ENCODE results near the gene SPRY4.
"Not testable (repeated sequence)": the region's sequence is repeated elsewhere in the genome, so short reads cannot be mapped to it uniquely, and the experiment has no call there.

Gene SPRY4

DNA sequence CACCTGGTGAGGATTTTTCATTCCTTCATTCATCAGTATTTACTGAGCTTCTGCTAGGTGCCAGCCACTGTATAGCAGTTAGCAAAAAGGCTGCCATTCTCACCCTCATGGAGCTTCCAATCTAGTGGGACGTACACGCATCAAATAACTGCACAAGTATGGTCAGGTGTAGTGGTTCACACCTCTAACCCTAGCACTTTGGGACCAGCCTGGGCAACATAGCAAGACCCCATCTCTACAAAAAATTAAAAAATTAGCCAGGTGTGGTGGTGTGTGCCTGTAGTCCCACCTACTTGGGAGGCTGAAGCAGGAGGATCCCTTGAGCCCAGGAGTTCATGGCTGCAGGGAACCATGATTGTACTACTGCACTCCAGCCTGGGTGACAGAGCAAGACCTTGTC lies 8.9 kb upstream of the SPRY4 start:
- DNase-seq, result not testable (repeated sequence)

DNA sequence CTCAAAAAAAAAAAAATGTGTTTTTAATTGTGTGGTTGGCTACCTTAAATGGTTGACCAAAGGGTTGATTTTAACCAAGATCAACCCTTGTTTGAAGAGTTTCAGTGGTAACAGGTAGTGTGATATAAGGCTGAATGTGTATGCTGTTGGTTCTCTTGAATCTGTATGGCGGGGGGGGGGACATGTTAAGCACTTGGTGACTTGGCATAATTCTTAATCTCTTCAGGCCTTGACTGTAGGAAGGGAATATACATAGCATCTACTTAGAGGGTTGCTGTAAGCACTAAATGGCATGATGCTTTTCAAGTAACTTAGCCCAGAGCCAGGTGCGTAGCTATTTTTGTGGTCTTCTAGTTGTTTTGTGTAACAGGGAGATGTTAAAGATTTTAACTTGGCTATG lies 5.6 kb upstream of the SPRY4 start:
- no peak for DNase-seq

- DNase-seq, result no peak
Observed at GRCh38 chr5:142330026-142330425, 5.2 kb upstream of the SPRY4 start.

- DNase-seq, result no peak
Observed at GRCh38 chr5:142327111-142327842, 2.5 kb upstream of the SPRY4 start.

DNA sequence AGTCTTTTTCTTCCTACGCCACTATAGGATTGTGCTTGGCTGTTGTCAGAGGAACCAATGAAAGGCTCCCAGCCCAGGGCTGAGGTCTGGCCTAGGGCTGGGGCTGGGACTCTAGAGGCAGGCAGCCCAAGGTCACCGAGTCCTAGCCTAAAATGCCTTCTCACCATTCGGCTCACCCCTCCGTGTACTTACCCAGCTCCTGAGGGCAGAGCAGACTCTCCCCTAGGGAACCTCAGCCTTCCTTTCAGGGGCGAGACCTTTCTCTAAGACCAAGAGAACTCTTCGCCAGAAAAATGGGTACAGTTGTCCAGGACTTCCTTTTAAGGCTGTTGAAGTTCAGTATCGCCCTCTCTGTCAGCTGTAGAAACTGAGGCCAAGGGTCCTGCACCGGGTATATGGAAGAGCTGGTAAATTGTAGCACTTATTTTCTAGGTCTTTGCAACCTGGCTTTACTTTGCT lies 1.7 kb upstream of the SPRY4 start:
- no peak for DNase-seq

DNA sequence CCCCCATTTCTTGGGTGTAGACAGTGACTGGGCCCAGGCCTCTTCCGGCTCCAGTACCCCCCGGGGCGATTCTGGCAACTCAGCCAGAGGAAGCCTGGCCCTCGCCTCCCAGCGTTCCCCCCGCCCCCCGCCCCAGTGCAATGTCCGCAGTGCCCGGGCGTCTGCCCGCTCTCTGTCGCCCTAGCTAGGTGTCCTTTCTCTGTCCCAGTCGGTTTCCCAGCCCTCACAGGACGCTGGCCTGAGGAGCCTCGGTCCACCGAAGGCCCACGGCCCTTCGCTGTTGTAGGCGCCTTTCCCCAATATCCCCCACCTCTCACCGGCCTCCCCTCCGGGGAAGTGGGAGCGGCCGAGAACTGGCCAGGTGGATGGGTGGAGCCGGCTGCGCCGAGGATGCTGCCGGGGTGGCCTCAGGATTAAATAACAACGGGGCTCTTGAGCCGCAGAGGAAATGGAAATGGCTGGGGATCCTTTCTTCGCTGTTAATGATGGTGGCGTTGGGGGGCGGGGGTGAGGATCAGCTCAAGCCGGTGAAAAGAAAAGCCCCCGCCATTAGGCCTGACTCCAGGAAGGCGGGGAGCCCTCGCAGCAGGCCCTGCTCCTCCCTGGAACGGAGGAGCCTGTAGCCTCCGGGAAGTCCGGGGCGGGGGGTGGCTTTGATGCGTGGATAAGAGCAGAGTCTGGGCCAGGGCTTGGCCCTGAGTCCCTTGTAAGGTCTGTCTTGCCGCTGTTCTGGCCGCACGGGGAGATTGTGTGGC lies 1.1 kb upstream of the SPRY4 start:
- no peak for DNase-seq

DNA sequence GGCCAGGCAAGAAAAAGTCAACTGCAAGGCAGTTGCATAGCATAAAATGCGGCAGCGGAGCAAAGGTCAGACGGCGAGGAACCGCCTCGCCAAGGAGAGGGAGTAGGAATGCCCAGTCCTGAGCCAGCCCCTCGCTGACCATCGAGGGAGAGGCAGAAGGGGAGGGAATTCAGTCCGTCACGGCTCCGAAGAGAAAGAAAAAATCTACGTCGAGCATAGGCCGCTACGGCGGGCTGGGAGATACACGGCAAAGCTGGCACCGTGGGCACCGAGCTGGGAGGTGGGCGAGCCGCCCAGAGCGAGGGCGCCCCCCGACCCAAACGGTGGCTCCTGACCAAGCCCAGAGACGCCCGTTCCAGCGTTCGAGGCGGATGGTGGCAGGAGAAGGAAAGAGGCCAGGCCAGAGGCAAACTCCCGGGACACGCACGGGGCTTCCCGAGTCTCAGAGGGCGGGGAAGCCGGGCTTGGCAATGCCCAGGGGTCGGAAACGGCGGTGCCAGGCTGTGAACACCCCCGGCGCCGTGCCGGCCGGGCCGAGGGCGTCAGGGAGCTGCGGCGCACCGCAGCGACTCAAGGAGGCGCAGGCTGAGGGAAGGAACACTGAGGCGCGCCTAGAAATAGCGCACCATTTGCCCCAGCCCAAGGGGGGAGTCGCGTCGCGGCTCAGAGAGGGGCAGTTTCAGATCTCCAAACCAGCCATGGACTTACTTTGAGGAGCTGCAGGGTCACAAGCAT lies 518 bp downstream of the SPRY4 start:
- DNase-seq, result no peak

GRCh38 chr5:142323480-142324135 lies 1.2 kb downstream of the SPRY4 start:
- no peak for DNase-seq

GRCh38 chr5:142322747-142323479 lies 1.9 kb downstream of the SPRY4 start:
- no peak for DNase-seq

GRCh38 chr5:142322403-142322746 lies 2.4 kb downstream of the SPRY4 start:
- DNase-seq, result no peak

DNA sequence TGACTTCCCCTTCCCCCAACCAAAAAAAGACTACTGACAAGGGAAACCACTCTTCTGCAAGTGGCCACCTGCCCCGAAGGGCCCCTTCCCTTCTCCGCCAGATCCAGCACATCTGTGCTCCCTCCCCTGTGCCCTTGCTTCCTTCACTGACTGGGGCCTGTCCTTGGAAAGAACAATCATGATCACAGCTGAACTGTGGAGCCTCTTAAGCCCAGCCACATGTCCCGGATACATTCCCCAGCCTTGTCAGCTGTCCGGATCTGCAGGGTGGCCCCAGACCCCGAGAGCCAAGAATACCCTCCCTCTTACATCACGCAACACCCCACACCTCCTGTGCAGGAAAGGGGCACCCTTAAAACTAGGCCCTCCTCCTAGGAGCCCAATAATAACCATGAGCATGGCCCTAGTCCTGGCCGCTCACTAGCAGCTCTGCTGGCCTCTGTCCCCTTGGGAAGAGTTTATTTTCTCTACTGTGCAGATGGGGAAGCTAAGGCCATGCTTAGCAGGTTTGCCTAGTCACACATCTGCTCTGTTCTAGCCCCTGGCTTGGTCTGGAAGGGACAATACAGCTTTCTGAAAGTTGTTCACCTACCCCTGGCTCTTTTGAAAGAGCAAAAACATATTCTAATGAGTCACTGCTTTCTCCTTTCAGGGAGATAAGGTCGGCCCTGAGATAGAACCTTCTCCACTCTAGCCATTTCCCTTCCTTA lies 3.8 kb downstream of the SPRY4 start:
- DNase-seq, result no peak

DNA sequence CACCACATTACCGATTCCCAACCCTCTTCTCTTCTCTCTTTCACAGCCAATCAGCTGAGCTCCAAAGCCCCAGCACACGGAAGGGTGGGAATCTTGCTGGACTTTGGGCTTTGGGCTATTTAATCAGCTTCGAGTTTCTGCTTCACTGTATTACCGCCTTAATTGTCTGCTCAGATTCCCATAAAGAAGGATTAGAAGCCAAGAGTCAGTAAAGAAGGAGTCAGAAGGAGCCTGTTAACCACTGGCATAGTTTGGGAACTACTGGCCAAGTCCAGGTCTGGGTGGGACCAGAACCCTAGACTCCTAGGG lies 4.4 kb downstream of the SPRY4 start:
- no peak for DNase-seq

DNA sequence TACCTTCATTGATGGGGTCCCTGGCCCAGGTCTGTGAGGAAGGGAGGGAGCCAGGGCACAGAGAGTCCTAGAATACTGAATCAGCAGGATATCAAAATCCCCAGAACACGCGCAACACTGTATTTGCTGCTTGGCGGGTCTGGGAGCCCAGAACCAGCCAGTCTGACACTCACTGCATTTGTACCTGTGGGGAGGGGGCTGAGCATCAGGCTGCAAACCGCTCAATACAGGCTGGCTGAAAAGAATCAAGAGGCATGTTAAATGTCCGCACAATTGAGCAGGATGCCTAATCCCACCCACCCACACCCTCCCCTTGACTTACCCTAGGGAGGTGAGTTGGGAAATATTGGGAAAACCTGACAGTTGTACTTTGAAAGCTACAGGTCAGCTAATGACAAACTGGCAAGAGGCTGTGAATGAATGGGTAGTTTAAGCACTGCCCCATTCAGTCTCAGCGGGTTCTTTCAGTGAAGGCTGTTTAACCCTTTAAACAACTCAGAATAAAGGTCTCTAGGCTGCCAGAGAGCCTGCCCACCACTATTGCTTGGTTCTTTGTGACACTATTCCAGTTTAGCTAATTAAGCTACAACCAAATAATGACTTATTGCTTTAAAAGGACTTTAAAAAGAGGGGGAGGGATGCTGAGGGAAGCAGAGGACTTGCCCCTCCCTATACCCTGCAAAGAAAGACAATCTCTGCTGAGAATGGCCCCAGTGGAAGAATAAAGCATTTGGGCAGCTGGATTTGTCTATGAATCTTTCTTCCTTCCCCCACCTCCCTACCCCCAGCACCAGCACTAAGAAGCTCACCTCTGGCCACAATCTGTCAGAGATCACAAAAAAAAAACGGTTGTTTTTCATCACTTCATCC lies 5.0 kb downstream of the SPRY4 start:
- no peak for DNase-seq

DNA sequence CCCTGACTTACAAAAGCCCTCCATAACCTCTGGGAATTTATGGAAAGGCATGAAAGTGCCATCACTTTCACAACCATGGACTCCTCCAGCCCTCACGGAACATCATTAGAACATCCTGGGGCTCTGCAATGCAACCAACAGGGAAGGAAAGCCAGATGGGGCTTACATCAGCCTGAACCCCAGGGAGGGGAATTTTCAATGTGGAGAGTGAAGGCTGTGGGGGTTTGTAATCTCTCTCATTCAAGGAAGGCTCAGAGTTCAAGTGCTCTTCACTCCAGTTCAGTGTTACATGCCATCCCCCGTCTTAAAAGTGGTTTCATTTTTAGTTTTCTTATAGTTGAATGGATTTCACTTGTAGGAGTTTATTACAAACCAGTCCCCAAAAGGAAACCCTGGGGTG lies 5.7 kb downstream of the SPRY4 start:
- no peak for DNase-seq

GRCh38 chr5:142317753-142318152 lies 7.1 kb downstream of the SPRY4 start:
- DNase-seq, result no peak

DNA sequence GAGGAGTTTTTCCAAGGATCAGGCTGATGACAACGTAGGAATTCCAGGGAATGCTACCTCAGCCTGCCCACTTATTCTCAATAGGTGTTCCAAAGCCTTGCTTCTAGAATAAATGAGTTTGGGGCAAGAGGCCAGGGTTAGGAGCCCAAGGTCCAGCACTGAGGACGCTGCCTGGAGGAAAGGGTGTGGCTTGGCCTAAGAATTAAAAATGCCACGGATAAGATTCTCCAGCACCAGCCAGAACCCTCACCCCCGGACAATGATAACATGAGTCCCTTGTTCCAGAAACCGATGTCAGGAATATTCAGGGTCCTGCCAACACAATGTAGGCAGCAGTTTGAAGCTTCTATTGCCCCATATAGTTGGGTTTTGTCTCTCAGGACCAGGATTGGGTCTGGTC lies 7.6 kb downstream of the SPRY4 start:
- no peak for DNase-seq

DNA sequence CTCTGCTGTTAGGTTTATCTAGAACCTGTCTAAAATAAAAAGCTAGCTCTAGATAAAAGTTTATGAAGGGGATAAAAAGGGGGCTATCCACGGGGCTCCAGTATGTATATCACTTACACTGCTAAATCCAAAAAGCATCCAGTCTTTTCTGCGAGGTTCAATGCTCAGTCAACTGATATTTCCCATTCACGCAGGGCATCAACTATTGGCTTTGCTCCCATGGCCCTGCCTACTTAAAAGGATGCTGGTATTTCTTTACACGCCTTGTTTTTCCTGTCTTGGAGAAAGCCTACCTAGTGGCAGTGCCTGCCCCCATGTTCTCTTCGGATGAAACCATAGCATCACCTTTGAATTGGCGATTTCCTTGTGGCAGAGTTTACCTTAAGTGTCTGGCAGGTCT lies 8.1 kb downstream of the SPRY4 start:
- DNase-seq, result no peak

GRCh38 chr5:142316051-142316450 lies 8.8 kb downstream of the SPRY4 start:
- peak in 1 of 5 experiments; percentile 29 for DNase-seq

DNA sequence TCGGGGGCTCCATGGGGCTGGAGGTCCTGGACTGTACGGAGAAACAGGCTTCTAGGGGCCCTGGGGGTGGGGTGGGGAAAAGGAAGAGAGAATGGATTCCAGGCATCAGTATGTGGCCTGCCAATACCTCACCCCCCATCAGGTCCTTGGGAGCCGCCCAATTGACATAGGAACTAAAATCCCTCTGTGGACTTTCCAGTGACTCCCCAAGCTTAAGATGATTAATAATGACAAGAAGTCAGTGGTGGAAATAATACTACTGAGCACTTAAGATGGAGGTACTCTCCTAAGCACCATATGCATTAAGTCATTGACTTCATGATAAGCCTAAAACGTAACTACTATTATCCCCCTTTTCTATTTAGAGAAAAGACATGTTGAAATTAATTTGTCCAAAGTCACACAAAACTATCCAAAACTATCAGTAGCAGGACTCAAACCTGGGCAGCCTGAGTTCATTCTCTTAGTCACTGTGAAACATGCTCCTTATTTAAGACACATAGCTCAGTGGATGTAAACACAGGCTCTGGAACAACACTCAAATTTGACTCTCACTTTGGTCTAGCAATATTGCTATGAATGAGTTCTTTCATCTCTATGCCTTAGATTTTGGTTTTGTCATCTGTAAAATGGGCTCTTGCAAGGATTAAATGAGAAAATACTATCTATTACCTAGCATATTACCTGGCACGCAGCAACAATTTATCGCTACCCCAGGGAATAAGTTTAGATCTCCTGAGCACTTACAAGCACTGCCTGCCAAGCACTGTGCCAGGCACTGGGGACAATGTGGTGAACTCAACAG lies 9.5 kb downstream of the SPRY4 start:
- DNase-seq, result no peak

GRCh38 chr5:142314606-142315005 lies 10.2 kb downstream of the SPRY4 start:
- no peak for DNase-seq
